HG03135 (cell line): ENCODE results near the gene LMF1.
"Not testable (repeated sequence)": the region's sequence is repeated elsewhere in the genome, so short reads cannot be mapped to it uniquely, and the experiment has no call there.

Experiments
- ATAC-seq: cut with Tn5 transposase; IDR thresholded peaks from one replicate; pipeline ENCODE4 v1.9.1; 2021; ENCODE audit warnings: mild to moderate bottlenecking, moderate library complexity; ENCODE audit not compliant: unreplicated experiment

LMF1 gene

DNA sequence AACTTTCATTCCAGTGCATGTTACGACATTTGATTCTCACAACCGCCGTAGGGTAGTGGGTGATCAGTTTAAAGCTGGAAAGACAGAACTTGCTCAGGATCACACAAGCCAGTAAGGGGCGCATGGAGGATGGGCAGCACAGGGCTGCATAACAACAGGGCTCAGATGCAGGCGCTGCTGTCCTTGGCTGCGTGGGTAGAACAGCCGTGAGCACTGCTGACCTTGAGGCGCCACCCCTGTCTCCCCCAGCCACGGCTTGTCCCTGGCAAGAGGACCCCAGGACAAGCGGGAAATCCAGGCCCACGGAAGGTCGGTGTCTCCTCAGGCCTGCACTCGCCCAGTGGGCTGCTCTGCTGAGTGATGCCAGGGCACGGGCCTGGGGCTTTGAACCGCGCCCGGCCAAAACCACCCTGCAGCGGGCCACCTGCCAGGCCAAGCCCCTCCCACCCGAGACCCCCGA, 84.7 kb downstream of the LMF1 start:
- no peak for ATAC-seq

DNA sequence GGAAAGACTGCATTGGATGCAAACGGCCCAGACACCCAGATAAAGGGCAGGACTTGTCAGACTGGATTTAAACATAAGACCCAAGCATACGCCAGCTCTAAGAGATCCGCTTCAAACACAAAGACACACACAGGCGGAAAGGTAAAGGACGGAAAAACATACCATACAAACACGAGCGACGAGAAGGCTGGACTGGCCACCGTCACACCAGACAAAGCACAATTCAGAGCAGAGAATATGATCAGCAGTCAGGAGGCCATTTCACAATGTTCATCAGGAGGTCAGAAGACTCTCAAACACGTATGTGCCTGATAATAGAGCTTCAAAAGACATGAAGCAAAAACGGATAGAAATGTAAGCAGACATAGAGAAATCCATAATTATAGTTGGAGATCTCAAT, 85.4 kb downstream of the LMF1 start:
- no peak for ATAC-seq

DNA sequence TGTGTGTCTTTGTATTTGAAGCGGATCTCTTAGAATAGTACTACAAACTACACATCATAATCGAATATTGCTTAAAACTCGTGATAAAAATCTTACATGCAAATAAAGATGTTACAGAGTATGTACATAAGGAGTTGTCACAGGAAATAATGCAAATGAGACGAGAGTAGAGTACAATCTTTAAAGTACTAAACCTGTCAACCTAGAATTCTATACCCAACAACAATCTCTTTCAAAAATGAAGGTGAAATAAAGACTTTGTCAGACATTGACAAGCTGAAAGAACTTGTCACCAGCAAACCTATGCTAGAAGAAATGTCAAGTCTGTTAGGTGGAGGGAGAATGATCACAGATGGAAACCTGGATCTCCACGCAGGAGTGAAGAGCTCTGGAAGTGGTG, 86.6 kb downstream of the LMF1 start:
- ATAC-seq: no peak

DNA sequence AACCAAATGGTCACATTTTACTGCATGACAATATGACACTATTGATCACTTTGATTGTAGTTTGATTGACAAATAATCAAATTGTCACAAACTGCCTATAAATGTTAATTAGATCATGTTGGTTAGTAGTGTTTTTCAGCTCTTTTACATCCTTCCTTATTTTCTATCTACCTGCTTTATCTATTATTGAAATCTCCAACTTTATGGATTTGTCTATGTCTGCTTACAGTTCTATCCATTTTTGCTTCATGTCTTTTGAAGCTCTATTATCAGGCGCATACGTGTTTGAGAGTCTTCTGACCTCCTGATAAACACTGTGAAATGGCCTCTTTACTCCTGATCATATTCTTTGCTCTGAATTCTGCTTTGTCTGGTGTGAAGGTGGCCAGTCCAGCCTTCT, 87.0 kb downstream of the LMF1 start:
- no peak for ATAC-seq

DNA sequence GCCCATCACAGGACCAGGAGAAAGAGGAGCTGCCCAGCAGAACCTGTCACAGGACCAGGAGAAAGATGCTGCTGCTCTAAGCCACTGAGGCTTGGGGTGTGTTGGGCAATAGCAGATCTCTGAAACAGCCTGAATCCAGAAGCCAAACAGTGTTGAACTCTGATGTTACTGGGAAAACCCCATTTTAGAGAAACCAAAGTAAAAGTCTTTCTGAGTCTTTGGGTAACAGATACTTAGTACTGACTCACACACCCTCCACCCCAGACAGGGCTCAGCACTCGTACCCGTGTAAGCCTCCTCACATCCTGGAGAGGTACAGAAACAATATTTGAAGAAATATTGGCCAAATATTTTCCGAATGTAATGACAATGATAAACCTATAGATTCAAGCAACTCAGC, 87.4 kb downstream of the LMF1 start:
- ATAC-seq: no peak

DNA sequence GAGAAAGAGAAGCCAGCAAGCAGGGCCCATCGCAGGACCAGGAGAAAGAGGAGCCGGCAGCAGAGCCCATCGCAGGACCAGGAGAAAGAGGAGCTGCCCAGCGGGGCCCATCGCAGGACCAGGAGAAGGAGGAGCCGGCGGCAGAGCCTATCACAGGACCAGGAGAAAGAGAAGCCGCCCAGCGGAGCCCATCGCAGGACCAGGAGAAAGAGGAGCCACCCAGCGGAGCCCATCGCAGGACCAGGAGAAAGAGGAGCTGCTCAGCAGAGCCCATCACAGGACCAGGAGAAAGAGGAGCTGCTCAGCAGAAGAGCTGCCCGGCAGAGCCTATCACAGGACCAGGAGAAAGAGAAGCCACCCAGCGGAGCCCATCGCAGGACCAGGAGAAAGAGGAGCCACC, 88.1 kb downstream of the LMF1 start:
- ATAC-seq: not testable (repeated sequence)

DNA sequence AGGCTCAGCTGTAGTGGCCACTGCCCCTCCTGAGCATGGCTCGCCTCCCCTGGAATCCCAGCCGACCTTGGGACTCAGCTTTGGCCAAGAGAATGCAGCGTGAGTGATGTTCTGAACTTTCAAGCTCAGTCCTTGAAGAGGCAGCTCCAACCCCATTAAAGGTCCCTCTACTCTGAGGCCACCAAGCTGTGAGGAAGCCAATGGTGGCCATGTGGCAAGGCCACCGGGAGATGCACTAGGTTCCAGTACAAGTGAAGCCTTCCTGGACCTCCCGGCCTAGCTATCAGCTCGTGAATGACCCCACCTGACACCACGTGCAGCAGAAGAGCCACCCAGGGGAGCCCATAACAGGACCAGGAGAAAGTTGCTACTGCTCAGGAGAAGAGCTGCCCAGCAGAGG, 88.5 kb downstream of the LMF1 start:
- no peak for ATAC-seq

DNA sequence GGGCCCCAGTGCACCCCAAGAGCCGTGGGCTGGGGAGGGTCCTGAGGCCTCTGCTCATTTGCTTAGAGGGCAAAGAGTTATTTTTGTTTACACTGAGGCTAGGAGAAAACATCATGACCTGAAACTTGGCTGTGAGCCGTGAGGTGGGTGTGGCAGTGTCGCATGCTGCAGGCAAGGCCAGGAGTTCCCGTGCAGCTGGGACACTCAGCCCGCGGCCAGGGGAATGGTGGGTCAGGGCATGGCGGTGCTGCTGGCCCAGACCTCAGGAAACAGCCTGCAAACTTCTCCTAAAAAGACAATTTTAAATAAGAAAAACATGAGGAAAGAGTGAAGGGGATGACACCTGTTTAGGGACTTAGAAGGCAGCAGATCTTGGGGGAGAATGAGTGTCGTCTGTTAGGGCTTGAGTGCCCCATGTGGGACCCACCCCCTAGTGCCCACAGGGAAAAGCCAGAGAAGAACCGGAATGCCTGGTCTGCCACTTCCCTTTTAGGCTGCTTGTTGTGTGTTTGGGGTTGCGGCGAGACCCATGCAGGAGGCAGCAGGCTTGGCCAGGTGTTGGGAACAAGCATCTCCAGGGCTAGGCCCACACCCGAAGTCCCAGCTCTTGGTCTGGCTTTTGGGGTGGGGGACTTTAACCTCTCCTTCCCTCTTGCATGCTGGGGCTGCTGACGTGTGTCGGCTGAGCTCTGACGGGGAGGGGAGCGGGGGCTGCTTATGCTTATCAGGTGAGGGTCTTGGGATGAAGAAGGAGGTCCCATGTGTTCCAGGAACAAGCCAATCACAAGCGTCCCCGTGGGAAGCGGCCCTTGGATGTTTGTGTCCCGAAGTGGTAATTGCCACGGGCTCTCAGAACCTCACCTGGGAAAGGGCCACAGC, 89.3 kb downstream of the LMF1 start:
- no peak for ATAC-seq

DNA sequence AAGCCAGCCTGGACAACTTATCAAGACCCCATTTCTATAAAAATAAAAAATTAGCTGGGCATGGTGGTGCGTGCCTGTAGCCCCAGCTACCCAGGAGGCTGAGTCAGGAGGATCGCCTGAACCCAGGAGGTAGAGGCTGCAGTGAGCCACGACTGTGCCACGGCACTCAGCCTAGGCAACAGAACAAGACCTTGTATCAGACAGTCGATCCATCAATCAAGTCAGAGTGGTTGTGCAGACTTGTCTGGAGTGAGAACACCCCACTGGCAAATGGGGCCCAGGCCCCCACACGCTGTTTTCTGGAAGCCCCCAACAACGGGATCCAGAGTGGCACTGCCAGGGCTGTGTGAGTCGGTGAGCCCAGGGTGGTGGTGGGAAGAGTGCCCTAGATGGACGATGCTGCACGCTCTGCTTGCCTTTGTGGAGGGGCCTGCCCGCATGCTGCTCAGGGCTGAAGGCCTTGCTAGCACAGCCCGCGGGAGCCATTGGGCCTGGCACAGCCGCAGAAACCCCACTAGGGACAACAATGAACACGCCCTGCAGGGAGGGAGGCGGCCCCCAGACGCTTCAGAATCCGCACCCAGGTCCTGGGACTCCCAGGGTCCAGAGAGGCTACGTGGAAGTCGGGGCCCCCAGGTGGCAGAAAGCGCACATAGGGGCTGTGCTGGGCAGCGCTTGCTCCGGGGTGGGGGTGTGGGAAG, 90.2 kb downstream of the LMF1 start:
- ATAC-seq: no peak

DNA sequence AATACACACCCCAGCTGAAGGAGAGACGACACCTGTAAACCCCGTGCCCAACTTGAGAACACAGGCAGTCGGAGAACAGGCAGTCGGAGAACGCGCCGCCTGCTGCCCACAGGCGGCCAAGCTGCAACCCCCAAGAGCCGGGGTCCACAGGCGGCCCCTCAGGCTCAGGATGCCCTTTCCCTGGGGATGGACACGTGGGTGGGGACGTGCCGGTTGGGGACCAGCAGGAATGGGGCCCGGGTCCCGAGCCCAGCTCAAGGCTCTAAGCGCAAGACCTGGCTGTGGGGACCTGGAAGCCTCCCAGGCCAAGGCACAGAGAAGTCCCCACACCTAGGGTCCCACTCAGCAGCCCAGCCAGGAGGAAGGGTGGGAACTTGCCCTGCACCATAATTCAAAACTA, 90.8 kb downstream of the LMF1 start:
- ATAC-seq: no peak

DNA sequence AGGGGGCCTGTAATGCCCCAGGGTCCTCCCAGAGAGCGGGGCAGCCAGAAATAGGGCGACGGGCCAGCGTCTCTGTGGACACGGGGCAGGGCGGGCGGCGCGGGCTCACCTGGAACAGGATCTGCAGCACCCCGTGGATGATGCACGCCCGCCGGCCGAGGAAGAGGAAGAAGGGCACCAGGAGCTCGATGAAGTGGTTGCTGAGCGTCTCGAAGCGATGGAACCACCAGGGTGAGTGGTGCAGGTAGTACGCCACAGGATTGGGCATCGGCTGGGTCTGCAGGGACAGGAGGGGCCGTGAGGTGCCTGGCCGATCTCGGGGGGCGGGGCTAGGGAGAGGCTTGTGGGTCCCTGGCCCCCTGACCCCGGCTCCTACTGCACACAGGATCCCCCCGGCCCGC, 91.3 kb downstream of the LMF1 start:
- ATAC-seq: no peak

DNA sequence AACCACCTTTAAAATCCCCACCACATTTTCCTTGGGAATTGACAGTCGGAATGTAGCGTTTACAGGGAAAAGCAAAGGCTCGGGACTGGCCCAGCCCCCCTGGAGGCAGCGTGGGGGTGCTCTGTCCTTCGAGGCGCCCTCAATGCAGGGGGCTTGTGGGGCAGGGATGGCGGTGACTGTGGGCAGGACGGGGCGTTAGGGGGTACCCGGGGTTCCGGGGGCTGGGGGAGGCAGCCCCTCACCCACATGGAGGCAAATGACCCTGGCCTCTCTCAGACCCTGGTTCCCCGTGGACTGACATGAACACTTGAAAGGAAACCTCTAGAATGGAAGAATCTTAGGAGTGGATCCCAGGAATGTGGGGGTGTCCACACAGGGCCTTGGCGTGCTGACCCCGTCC, 91.9 kb downstream of the LMF1 start:
- ATAC-seq: no peak

DNA sequence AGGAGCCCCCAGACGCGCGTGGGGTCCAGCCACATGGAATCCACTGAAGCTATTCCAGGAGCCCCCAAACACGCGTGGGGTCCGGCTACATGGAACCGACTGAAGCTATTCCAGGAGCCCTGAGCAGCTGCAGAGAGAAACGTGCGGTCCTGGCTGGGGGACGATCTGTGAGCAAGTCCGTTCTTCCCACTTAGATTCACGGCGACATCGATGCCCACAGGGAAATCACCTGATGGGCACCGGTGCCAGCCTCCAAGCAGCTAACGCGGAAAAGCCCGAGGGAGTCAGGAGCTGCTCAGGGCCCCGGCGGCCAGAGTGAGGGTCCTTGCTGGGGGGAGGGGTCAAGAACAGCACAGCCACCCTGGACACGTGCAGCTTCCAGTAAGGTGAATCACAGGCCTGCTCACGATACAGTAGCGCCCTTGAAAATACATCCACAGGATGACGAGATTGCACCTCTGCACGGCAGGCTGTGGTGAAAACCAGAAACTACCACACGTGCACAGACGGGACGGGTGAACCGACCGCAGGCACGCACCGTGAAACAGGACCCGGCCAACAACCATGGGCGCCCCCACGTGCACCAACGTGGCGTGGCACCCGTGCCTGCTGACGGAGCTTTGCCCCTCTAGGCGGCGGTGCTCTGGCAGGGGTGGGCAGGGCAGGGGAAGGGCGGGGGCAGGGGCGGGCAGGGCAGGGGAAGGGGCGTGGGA, 92.6 kb downstream of the LMF1 start:
- no peak for ATAC-seq

DNA sequence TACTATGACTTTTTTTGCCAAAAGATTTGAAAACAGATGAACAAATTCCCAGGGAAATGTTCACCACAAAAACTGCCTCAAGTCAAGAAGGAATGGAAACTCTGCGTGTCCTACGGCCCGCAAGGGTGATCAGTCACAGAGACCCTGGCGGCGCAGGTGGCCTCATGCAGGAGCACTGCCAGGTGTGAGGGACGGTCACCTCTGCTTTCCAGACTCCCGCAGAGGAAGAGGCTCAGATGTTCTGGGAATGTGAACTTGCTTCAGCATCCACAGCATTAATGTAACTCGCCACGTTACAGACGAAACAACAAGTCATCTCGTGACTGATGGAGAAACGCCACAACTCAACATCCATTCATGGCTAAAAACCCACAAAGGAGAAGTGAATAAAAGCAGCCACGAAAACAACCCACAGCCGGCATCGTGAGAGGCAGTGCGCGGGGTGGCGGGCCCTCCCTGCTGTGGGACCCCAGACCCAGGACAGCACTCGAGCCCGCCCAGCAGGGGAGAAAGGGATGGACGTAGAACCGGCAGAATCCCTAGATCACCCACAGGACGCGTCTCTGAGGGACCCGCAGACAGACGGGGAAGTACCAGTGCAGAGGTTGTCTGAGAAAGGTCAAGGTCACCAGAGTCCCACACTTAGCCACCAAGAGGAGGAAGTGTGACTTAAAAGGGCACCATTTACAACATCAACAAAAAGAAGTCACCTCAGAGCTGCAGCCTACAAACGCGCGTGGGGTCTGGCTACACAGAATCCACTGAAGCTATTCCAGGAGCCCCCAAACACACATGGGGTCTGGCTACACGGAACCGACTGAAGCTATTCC, 93.3 kb downstream of the LMF1 start:
- ATAC-seq: no peak

DNA sequence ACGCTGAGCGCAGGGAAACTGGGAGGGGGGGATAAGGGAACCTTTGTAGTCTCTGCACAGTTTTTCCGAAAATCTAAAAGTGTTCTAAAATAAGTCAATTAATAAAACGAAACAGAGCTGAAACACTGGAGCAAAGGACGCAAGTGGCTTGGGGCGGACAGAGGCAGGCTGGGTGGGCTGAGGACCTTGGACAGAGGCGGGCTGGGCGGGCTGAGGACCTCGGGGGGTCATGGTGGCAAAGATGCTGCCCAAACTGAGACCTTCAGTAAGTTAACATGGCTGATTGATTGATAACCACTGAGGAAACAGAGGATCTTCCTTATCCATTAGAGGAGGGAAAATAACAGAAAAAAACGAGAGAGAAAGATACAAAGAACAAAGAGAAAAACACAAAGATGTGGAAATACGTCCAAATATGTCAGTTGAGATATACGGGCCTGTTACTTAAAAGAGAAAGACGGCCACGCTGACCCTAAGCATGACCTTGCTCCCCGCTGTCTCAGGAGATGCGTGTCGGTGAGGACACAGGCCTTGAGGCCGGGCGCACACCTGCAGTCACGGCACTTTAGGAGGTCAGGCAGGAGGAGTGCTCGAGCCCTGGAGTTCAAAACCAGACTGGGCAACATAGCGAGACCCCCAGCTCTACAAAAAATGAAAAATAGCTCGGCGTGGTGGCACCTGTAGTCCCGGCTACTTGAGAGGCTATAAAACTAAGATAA, 94.1 kb downstream of the LMF1 start:
- no peak for ATAC-seq

DNA sequence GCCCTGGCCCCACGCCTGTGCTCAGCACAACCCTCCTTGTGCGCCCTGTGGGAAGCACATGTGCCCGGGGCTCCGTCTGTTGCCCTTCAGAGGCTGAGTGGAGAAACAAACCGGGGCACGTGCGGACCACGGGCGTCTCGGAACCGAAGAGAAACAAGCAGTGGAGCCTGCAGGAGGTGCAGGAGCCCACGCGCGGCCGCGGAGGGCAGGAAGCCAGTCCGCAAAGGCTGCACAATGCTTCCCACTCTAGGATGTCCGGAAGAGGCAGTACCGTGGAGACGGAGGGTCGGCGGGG, 94.8 kb downstream of the LMF1 start:
- no peak for ATAC-seq

DNA sequence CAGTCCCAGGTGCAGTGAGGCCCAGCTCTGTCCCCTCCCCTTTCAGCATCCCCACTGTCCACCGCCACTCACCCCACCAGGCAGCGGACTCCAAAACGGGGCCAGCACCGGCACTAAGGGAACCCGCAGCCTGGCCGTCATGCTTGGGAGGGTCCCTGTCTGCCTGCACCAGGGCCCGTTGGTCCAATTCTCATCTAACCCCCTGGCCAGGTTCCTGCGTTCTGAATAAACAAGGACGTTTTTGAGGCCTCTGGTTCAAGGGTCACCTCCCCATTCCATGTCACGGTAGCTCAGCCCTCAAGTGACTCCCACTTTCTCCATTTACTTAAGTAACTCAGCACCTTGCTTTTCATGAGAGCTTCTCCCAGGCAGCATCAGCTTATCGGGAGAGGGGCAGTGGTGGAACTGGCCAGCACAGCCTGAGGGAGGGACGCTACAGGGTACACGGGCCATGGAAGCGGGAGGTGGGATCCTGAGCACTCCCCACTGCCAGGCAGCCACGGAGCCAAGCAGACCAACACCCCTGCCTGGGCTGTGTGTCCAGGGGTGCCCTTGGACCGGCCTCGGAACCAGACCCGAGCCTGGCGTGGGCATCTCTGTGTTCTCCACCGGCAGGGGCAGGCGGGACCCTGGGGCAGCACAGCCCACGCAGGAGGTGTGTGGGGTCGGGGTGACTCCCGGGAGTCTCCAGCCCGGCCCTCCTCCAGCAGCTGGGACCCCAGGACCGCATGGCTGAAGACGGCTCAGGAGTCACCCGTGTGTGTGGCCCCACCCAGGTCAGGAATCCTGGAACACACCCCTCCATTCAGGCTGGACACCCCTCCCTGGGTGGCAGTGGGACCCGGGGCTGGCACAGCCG, 95.4 kb downstream of the LMF1 start:
- no peak for ATAC-seq

DNA sequence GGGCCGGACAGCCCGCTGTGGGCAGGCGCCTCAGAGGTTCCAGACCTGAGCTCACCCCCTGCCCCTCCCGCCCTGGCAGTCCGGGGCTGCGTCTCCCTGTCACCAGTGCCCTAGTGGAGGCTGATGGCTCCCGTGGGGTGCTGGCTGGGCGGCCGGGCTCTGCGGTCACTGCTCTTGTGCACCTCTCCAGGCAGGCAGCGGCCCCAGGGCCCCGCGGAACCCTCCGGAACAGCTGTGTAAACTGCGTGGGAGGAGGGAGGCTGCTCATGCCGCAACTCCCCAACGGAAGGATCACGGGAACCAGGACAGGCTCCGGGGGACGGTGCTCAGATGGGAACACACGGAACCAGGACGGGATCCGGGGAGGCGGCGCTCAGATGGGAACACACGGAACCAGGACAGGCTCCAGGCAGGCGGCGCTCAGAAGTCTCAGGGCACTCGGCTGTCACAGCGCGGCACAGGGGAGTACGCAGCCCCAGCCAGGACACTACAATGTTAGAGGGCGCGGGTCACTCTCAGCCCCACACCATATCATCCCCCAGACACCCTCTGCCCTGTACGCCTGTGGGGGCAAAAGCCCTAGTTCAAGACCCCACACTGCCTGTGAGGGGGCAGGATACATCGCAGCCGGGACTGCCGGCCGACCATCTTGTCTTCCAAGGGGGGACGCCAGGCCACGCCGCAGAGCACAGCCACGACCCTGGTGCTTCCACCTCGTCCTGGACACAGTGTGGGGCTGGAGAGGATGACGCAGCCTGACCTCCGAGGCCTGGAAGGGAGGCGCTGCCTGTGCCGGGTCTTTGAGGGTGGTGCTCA, 96.2 kb downstream of the LMF1 start:
- ATAC-seq: no peak

DNA sequence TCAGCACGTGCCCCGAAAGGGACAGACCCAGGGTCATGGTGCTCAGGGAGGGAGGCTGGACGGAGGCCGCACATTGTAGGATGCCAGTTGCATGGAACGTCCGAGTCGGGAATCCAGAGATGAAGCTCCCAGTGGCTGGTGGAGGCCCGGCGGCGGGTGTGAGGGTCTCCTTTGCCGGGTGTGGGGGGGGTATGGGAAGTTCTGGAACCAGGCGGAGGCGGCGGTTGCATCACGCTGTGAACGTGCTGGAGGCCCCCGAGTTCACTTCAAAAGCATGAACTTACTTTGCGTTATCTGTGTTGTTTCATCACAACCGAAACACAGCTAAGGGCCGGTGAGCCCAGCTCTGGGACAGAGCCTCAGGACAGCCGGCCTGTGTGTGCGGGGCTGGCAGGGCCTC, 96.9 kb downstream of the LMF1 start:
- ATAC-seq: no peak
